SH-SY5Y (cell line): ENCODE measurements around the gene KCNH2.

ENCODE experiments used
- GATA2 ChIP-seq: IDR thresholded peaks from 2 replicates; pipeline ENCODE4 v1.6.1; 2011; ENCODE audit warnings: mild to moderate bottlenecking, low read depth, low read length
- GATA3 ChIP-seq: IDR thresholded peaks from 2 replicates; pipeline ENCODE4 v1.6.1; 2011; ENCODE audit warnings: low read depth, mild to moderate bottlenecking, low read length, moderate library complexity

- TF ChIP-seq GATA2 (no peak), GATA3 (no peak)
Measured at GRCh38 chr7:150962553-150963399, 15.3 kb downstream of the KCNH2 start.
